ENCODE data around the gene TMUB1. TPM values are rescaled to one million over a fixed set of nuclear protein-coding genes. Genes with fewer than 3 reads are reported as not detected.

Gene TMUB1
- total and polyA plus RNA-seq, 9 of the 15 experiments (the other 6 are each of a cell fraction or from before 2014, with no cell fraction given) = 0.14 to 241 (median 74.1) TPM

DNA sequence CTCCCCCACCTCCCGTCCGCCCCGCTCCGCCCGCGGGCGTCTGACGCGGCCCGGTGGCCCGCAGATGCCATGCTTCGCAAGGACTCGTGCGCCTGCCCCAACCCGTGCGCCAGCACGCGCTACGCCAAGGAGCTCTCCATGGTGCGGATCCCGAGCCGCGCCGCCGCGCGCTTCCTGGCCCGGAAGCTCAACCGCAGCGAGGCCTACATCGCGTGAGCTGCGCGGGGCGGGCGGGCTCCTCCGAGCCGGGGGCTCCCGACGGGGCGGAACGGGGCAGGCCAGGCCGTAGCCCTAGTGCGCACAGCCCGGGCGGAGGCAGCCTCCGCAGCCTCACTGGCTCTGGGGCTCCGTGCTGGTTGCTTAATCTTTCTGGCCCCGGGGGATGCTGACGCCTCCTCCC, 32.2 kb downstream of the TMUB1 start:
- DNase-seq (ENCODE audit: extremely low read depth in 1 of 4, low spot score in 3 of 4) = peak in 2 of 4 experiments; percentile 29 to 34
- CTCF ChIA-PET (ENCODE audit: low intra/inter-chr PET ratio) = no interaction called here
- TF ChIP-seq, protein P1, sequence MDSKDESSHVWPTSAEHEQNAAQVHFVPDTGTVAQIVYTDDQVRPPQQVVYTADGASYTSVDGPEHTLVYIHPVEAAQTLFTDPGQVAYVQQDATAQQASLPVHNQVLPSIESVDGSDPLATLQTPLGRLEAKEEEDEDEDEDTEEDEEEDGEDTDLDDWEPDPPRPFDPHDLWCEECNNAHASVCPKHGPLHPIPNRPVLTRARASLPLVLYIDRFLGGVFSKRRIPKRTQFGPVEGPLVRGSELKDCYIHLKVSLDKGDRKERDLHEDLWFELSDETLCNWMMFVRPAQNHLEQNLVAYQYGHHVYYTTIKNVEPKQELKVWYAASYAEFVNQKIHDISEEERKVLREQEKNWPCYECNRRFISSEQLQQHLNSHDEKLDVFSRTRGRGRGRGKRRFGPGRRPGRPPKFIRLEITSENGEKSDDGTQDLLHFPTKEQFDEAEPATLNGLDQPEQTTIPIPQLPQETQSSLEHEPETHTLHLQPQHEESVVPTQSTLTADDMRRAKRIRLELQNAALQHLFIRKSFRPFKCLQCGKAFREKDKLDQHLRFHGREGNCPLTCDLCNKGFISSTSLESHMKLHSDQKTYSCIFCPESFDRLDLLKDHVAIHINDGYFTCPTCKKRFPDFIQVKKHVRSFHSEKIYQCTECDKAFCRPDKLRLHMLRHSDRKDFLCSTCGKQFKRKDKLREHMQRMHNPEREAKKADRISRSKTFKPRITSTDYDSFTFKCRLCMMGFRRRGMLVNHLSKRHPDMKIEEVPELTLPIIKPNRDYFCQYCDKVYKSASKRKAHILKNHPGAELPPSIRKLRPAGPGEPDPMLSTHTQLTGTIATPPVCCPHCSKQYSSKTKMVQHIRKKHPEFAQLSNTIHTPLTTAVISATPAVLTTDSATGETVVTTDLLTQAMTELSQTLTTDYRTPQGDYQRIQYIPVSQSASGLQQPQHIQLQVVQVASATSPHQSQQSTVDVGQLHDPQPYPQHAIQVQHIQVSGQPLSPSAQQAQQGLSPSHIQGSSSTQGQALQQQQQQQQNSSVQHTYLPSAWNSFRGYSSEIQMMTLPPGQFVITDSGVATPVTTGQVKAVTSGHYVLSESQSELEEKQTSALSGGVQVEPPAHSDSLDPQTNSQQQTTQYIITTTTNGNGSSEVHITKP (IDR thresholded peaks at IDR 0.05; ENCODE audit: partially characterized antibody) = no peak
- TF ChIP-seq, protein P2, sequence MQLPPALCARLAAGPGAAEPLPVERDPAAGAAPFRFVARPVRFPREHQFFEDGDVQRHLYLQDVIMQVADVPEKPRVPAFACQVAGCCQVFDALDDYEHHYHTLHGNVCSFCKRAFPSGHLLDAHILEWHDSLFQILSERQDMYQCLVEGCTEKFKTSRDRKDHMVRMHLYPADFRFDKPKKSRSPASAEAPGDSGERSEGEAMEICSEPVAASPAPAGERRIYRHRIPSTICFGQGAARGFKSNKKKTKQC (CRISPR knock-in tag; IDR thresholded peaks at IDR 0.05) = no peak
- TF ChIP-seq, protein P3, sequence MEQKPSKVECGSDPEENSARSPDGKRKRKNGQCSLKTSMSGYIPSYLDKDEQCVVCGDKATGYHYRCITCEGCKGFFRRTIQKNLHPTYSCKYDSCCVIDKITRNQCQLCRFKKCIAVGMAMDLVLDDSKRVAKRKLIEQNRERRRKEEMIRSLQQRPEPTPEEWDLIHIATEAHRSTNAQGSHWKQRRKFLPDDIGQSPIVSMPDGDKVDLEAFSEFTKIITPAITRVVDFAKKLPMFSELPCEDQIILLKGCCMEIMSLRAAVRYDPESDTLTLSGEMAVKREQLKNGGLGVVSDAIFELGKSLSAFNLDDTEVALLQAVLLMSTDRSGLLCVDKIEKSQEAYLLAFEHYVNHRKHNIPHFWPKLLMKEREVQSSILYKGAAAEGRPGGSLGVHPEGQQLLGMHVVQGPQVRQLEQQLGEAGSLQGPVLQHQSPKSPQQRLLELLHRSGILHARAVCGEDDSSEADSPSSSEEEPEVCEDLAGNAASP (IDR thresholded peaks at IDR 0.05) = no peak
- TF ChIP-seq MAZ (CRISPR knock-in tag; conservative IDR thresholded peaks at IDR 0.05 in 1 of 2, IDR thresholded peaks at IDR 0.05 in 1 of 2) (no peak), SMARCA5 (IDR thresholded peaks at IDR 0.05) (no peak), ZNF12 (CRISPR knock-in tag; IDR thresholded peaks at IDR 0.05) (no peak), EZH2 (IDR thresholded peaks at IDR 0.05; ENCODE audit: borderline replicate concordance, low read depth, low read length) (no peak)
- TF ChIP-seq, protein P4, sequence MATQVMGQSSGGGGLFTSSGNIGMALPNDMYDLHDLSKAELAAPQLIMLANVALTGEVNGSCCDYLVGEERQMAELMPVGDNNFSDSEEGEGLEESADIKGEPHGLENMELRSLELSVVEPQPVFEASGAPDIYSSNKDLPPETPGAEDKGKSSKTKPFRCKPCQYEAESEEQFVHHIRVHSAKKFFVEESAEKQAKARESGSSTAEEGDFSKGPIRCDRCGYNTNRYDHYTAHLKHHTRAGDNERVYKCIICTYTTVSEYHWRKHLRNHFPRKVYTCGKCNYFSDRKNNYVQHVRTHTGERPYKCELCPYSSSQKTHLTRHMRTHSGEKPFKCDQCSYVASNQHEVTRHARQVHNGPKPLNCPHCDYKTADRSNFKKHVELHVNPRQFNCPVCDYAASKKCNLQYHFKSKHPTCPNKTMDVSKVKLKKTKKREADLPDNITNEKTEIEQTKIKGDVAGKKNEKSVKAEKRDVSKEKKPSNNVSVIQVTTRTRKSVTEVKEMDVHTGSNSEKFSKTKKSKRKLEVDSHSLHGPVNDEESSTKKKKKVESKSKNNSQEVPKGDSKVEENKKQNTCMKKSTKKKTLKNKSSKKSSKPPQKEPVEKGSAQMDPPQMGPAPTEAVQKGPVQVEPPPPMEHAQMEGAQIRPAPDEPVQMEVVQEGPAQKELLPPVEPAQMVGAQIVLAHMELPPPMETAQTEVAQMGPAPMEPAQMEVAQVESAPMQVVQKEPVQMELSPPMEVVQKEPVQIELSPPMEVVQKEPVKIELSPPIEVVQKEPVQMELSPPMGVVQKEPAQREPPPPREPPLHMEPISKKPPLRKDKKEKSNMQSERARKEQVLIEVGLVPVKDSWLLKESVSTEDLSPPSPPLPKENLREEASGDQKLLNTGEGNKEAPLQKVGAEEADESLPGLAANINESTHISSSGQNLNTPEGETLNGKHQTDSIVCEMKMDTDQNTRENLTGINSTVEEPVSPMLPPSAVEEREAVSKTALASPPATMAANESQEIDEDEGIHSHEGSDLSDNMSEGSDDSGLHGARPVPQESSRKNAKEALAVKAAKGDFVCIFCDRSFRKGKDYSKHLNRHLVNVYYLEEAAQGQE (IDR thresholded peaks at IDR 0.05; ENCODE audit: borderline replicate concordance) = peak; percentile 51
- TF ChIP-seq, protein P4 (CRISPR knock-in tag; IDR thresholded peaks at IDR 0.05; ENCODE audit: low read depth) = no peak

More for the DNA sequence above, 32.2 kb downstream of the TMUB1 start:
- Histone ChIP-seq H3K9me3 (replicated peaks; ENCODE audit: control insufficient read depth, insufficient read depth, low read depth, low read length) (no peaks in the 10 kb centered on the region), H2AFZ (ENCODE audit: low read depth, low read length) (no peak overlapping the region), H4K20me1 (replicated peaks; ENCODE audit: control insufficient read depth, insufficient read depth, low read length) (no peaks in the 10 kb centered on the region; the same call in 1 of the 2 replicates), H3K4me3 (no peak overlapping the region), H3K4me2 (ENCODE audit: insufficient read depth, low read length) (no peak overlapping the region), H3K27ac (ENCODE audit: extremely low read depth, low read depth, low read length) (no peak overlapping the region), H3K9me1 (ENCODE audit: control insufficient read depth, insufficient read depth, low read length) (no peaks in the 10 kb centered on the region), H3K79me2 (ENCODE audit: control insufficient read depth, insufficient read depth, low read length) (no peaks in the 10 kb centered on the region), H3K36me3 (ENCODE audit: control insufficient read depth, insufficient read depth, low read length) (peaks cover 2% of the 10 kb centered on the region; the same call in 2 of the 3 replicates), H3K4me1 (replicated peaks in 1 of 2; ENCODE audit: control insufficient read depth in 2 of 2, insufficient read depth in 2 of 2, low read length in 2 of 2) (peaks cover 9 to 53% of the 10 kb centered on the region in 2 experiments; a peak in 4 of 5 replicates), H3K9ac (ENCODE audit: insufficient read depth in 1 of 2, low read depth in 2 of 2, low read length in 2 of 2) (no peak overlapping the region; a peak in 1 of 4 replicates), H3K27me3 (ENCODE audit: control insufficient read depth in 2 of 2, insufficient read depth in 2 of 2, low read length in 2 of 2) (no peaks in the 10 kb centered on the region)
- intact Hi-C loops (cut with micrococcal nuclease) (no loop called here), in situ Hi-C loops (cut with MboI) (no loop called here)
- 67% methylated on average over 41 of the region's 50 CpGs for WGBS (ENCODE audit: insufficient coverage, low coverage, missing lambda C conversion rate)
- POLR2A ChIA-PET = interaction anchor here (0.8 to 1.8 kb wide), 2 partner anchors 15 to 22 kb away, joined by 3 to 5 read pairs; partner anchors contain the start of gene ABCB8
- no TSS peak for BruUV-seq (replicated peaks)
- FAIRE-seq (no peak), ATAC-seq (no peak)

All from K562 (cell line).